Measurements from ENCODE around the gene KLHDC4. TPM values are rescaled to one million over a fixed set of nuclear protein-coding genes. Genes with fewer than 3 reads are reported as not detected.

The KLHDC4 gene
- total and polyA plus RNA-seq, 4 donors, result 8.2 to 27.6 (median 14.2) TPM

DNA sequence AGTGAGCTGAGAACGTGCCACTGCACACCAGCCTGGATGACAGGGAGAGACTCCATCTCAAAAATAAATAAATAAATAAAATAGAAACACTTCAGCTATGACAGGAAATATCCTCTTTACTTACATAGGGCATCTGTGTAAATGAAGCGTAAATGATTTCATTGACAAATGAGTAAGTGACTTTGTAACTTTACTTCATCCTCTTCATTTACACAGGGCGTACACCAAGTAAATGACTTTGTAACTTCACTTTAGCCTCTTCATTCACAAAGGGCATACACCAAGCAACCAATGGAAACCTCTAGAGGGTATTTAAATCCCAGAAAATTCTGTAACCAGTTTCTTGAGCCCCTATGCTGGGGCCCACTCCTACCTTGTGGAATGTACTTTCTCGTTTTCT, 16.2 kb upstream of the KLHDC4 start:
- Histone ChIP-seq H3K27ac (ENCODE audit: low read depth in 1 of 2, low read length in 2 of 2) (no peak overlapping the region), H3K4me1 (ENCODE audit: control insufficient read depth in 4 of 4, insufficient read depth in 4 of 4, low read length in 3 of 4) (peaks cover 8 to 26% (median 19%) of the 10 kb centered on the region in 4 donors), H3K9ac (ENCODE audit: low read depth in 1 of 2, low read length in 2 of 2) (no peak overlapping the region), H3K9me3 (ENCODE audit: control insufficient read depth in 4 of 4, low read length in 3 of 4) (no peaks in the 10 kb centered on the region), H3K36me3 (ENCODE audit: control insufficient read depth in 4 of 4, insufficient read depth in 3 of 4, low read depth in 1 of 4, low read length in 3 of 4) (no peaks in the 10 kb centered on the region), H3K4me3 (ENCODE audit: low read depth in 1 of 3, low read length in 3 of 3) (no peak overlapping the region), H3K27me3 (ENCODE audit: control insufficient read depth in 4 of 4, insufficient read depth in 4 of 4, low read length in 3 of 4) (no peaks in the 10 kb centered on the region)
- TF ChIP-seq HNF4A (conservative IDR thresholded peaks at IDR 0.05) (no peak), GABPA (IDR thresholded peaks at IDR 0.05 in 1 of 2, conservative IDR thresholded peaks at IDR 0.05 in 1 of 2) (no peak), JUND (IDR thresholded peaks at IDR 0.05) (no peak), RAD21 (IDR thresholded peaks at IDR 0.05) (no peak), FOXA2 (IDR thresholded peaks at IDR 0.05) (no peak), NR2F2 (IDR thresholded peaks at IDR 0.05) (no peak), FOXA1 (IDR thresholded peaks at IDR 0.05) (no peak), YY1 (IDR thresholded peaks at IDR 0.05) (no peak), ATF3 (IDR thresholded peaks at IDR 0.05) (no peak), EGR1 (IDR thresholded peaks at IDR 0.05; ENCODE audit: low read depth in 2 of 2) (no peak), REST (IDR thresholded peaks at IDR 0.05) (no peak), TAF1 (conservative IDR thresholded peaks at IDR 0.05) (no peak), SP1 (IDR thresholded peaks at IDR 0.05) (no peak), HNF4G (IDR thresholded peaks at IDR 0.05) (no peak)
- TF ChIP-seq, protein P1, sequence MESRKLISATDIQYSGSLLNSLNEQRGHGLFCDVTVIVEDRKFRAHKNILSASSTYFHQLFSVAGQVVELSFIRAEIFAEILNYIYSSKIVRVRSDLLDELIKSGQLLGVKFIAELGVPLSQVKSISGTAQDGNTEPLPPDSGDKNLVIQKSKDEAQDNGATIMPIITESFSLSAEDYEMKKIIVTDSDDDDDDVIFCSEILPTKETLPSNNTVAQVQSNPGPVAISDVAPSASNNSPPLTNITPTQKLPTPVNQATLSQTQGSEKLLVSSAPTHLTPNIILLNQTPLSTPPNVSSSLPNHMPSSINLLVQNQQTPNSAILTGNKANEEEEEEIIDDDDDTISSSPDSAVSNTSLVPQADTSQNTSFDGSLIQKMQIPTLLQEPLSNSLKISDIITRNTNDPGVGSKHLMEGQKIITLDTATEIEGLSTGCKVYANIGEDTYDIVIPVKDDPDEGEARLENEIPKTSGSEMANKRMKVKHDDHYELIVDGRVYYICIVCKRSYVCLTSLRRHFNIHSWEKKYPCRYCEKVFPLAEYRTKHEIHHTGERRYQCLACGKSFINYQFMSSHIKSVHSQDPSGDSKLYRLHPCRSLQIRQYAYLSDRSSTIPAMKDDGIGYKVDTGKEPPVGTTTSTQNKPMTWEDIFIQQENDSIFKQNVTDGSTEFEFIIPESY (IDR thresholded peaks at IDR 0.05), result no peak
- TF ChIP-seq, protein P2, sequence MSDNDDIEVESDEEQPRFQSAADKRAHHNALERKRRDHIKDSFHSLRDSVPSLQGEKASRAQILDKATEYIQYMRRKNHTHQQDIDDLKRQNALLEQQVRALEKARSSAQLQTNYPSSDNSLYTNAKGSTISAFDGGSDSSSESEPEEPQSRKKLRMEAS (IDR thresholded peaks at IDR 0.05), result no peak
- TF ChIP-seq, protein P3, sequence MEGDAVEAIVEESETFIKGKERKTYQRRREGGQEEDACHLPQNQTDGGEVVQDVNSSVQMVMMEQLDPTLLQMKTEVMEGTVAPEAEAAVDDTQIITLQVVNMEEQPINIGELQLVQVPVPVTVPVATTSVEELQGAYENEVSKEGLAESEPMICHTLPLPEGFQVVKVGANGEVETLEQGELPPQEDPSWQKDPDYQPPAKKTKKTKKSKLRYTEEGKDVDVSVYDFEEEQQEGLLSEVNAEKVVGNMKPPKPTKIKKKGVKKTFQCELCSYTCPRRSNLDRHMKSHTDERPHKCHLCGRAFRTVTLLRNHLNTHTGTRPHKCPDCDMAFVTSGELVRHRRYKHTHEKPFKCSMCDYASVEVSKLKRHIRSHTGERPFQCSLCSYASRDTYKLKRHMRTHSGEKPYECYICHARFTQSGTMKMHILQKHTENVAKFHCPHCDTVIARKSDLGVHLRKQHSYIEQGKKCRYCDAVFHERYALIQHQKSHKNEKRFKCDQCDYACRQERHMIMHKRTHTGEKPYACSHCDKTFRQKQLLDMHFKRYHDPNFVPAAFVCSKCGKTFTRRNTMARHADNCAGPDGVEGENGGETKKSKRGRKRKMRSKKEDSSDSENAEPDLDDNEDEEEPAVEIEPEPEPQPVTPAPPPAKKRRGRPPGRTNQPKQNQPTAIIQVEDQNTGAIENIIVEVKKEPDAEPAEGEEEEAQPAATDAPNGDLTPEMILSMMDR (IDR thresholded peaks at IDR 0.05; ENCODE audit: low read depth, low read length, missing input control), result no peak
- WGBS, result 95% methylated on average over 4 of the region's 4 CpGs
- no peak for DNase-seq (ENCODE audit: low spot score)

Data from liver (tissue), 9 donors.